ENCODE data around the gene MTHFD2L.

GRCh38 chr4:74188912-74189311 is 31.0 kb downstream of the MTHFD2L start:
- TF ChIP-seq CTCF (IDR thresholded peaks at IDR 0.05) (no peak), POLR2AphosphoS5 (IDR thresholded peaks at IDR 0.05; ENCODE audit: insufficient read depth in 1 of 2, low read depth in 1 of 2) (no peak)
